Peyer's patch (tissue), 4 donors: ENCODE results near the gene WRAP53.

ENCODE experiments used
- CTCF ChIP-seq, 6 experiments: fragments of 450-650 bp in 4 of 6; fragments of 200-600 bp in 2 of 6; sonication (generic) in 1 of 6; IDR thresholded peaks; one replicate each; pipeline ENCODE4 v1.5.1; 2017 to 2019; ENCODE audit warnings: antibody characterized with exemption in 6 of 6, mild to moderate bottlenecking in 3 of 6, moderate library complexity in 1 of 6
- POLR2A ChIP-seq, 2 donors: fragments of 450-650 bp; IDR thresholded peaks; one replicate each; pipeline ENCODE4 v1.5.1; 2017; ENCODE audit warnings: antibody characterized with exemption in 2 of 2, mild to moderate bottlenecking in 2 of 2, moderate library complexity in 2 of 2

- no peak for TF ChIP-seq CTCF (IDR thresholded peaks at IDR 0.05)
- no peak for TF ChIP-seq POLR2A (IDR thresholded peaks at IDR 0.05)
Observed at GRCh38 chr17:7745748-7746470, 57.6 kb downstream of the WRAP53 start.
